ENCODE measurements around the gene RPS15.

The RPS15 gene

DNA sequence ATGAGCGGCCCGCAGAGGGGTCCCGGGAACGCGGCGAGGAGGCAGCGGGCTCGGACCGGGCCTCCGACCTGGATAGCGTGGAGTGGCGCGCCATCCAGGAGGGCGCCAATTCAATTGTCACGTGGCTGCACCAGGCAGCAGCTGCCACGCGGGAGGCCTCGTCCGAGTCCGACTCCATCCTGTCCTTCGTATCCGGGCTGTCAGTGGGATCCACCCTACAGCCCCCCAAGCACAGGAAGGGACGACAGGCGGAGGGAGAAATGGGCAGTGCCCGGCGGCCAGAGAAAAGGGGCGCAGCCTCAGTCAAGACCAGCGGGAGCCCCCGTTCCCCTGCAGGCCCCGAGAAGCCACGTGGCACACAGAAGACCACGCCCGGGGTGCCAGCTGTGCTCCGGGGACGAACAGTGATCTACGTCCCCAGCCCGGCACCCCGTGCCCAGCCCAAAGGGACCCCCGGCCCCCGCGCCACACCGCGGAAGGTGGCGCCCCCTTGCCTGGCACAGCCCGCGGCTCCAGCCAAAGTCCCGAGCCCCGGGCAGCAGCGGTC lies 30.2 kb downstream of the RPS15 start:
- Histone ChIP-seq H3K4me1 (ENCODE audit: control insufficient read depth in 5 of 5, insufficient read depth in 5 of 5, low read length in 5 of 5) (peaks cover 0 to 69% (median 53%) of the 10 kb centered on the region in 5 donors), H3K9me3 (ENCODE audit: control insufficient read depth in 5 of 5, low read length in 5 of 5) (no peaks in the 10 kb centered on the region), H3K27me3 (ENCODE audit: control insufficient read depth in 5 of 5, insufficient read depth in 4 of 5, low read length in 5 of 5) (peaks cover 53 to 73% (median 65%) of the 10 kb centered on the region in 5 donors), H3K36me3 (ENCODE audit: control insufficient read depth in 5 of 5, insufficient read depth in 5 of 5, low read length in 5 of 5) (no peaks in the 10 kb centered on the region), H3K9ac (ENCODE audit: low read length in 5 of 5) (no peak overlapping the region), H3K27ac (ENCODE audit: low read depth, low read length) (no peak overlapping the region), H3K4me3 (ENCODE audit: low read depth in 1 of 5, low read length in 5 of 5) (peak overlapping the region in 3 of 5 donors; percentile 2 to 46 (median 28))

DNA sequence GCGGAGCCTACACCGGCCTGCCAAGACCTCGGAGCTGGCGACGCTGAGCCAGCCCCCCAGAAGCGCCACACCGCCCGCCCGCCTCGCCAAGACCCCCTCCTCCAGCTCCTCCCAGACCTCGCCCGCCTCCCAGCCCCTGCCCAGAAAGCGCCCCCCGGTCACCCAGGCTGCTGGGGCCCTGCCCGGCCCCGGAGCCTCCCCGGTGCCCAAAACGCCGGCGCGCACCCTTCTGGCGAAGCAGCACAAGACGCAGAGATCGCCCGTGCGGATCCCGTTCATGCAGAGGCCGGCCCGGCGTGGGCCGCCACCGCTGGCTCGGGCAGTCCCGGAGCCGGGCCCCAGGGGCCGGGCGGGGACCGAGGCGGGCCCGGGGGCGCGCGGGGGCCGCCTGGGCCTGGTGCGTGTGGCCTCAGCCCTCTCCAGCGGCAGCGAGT lies 30.6 kb downstream of the RPS15 start:
- H3K4me3 ChIP-seq (ENCODE audit: low read depth in 1 of 5, low read length in 5 of 5), result peak overlapping the region in 1 of 5 donors; percentile 46
- no peak overlapping the region for H3K27ac ChIP-seq (ENCODE audit: low read depth, low read length)
- H3K36me3 ChIP-seq (ENCODE audit: control insufficient read depth in 5 of 5, insufficient read depth in 5 of 5, low read length in 5 of 5), result no peaks in the 10 kb centered on the region
- H3K9me3 ChIP-seq (ENCODE audit: control insufficient read depth in 5 of 5, low read length in 5 of 5), result no peaks in the 10 kb centered on the region
- no peak overlapping the region for H3K9ac ChIP-seq (ENCODE audit: low read length in 5 of 5)
- peaks cover 0 to 71% (median 53%) of the 10 kb centered on the region in 5 donors for H3K4me1 ChIP-seq (ENCODE audit: control insufficient read depth in 5 of 5, insufficient read depth in 5 of 5, low read length in 5 of 5)
- peaks cover 56 to 77% (median 67%) of the 10 kb centered on the region in 5 donors for H3K27me3 ChIP-seq (ENCODE audit: control insufficient read depth in 5 of 5, insufficient read depth in 4 of 5, low read length in 5 of 5)

DNA sequence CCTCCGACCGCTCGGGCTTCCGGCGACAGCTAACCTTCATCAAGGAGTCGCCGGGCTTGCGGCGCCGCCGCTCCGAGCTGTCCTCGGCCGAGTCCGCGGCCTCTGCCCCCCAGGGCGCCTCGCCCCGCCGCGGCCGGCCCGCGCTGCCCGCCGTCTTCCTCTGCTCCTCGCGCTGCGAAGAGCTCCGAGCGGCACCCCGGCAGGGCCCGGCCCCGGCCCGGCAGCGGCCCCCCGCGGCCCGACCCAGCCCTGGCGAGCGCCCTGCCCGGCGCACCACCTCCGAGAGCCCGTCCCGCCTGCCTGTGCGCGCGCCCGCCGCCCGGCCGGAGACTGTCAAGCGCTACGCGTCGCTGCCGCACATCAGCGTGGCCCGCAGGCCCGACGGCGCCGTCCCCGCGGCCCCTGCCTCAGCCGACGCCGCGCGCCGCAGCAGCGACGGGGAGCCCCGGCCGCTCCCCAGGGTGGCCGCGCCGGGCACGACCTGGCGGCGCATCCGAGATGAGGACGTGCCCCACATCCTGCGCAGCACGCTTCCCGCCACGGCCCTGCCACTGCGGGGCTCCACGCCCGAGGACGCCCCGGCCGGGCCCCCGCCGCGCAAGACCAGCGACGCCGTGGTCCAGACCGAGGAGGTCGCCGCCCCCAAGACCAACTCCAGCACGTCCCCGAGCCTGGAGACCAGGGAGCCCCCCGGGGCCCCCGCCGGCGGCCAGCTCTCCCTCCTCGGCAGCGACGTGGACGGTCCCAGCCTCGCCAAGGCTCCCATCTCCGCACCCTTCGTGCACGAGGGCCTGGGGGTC lies 31.3 kb downstream of the RPS15 start:
- peaks cover 0 to 4% (median under 1%) of the 10 kb centered on the region in 5 donors for H3K36me3 ChIP-seq (ENCODE audit: control insufficient read depth in 5 of 5, insufficient read depth in 5 of 5, low read length in 5 of 5)
- H3K4me3 ChIP-seq (ENCODE audit: low read depth in 1 of 5, low read length in 5 of 5), result peak overlapping the region in 3 of 5 donors; percentile 17 to 59 (median 48)
- no peaks in the 10 kb centered on the region for H3K9me3 ChIP-seq (ENCODE audit: control insufficient read depth in 5 of 5, low read length in 5 of 5)
- no peak overlapping the region for H3K9ac ChIP-seq (ENCODE audit: low read length in 5 of 5)
- H3K27me3 ChIP-seq (ENCODE audit: control insufficient read depth in 5 of 5, insufficient read depth in 4 of 5, low read length in 5 of 5), result peaks cover 56 to 77% (median 70%) of the 10 kb centered on the region in 5 donors
- peaks cover 0 to 77% (median 59%) of the 10 kb centered on the region in 5 donors for H3K4me1 ChIP-seq (ENCODE audit: control insufficient read depth in 5 of 5, insufficient read depth in 5 of 5, low read length in 5 of 5)
- no peak overlapping the region for H3K27ac ChIP-seq (ENCODE audit: low read depth, low read length)

DNA sequence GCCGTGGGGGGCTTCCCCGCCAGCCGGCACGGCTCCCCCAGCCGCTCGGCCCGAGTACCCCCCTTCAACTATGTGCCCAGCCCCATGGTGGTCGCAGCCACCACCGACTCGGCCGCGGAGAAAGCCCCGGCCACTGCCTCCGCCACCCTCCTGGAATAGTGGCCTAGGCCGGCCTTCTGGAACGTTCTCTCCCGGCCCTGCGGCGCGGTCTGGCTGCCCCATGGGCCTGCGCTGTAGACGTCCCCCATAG lies 31.8 kb downstream of the RPS15 start:
- H3K4me1 ChIP-seq (ENCODE audit: control insufficient read depth in 5 of 5, insufficient read depth in 5 of 5, low read length in 5 of 5), result peaks cover 0 to 81% (median 60%) of the 10 kb centered on the region in 5 donors
- peak overlapping the region in 4 of 5 donors; percentile 17 to 59 (median 50) for H3K4me3 ChIP-seq (ENCODE audit: low read depth in 1 of 5, low read length in 5 of 5)
- peaks cover 56 to 76% (median 70%) of the 10 kb centered on the region in 5 donors for H3K27me3 ChIP-seq (ENCODE audit: control insufficient read depth in 5 of 5, insufficient read depth in 4 of 5, low read length in 5 of 5)
- no peak overlapping the region for H3K27ac ChIP-seq (ENCODE audit: low read depth, low read length)
- H3K9me3 ChIP-seq (ENCODE audit: control insufficient read depth in 5 of 5, low read length in 5 of 5), result no peaks in the 10 kb centered on the region
- H3K36me3 ChIP-seq (ENCODE audit: control insufficient read depth in 5 of 5, insufficient read depth in 5 of 5, low read length in 5 of 5), result peaks cover 0 to 9% (median 5%) of the 10 kb centered on the region in 5 donors
- peak overlapping the region in 2 of 5 donors; percentile 37 to 41 for H3K9ac ChIP-seq (ENCODE audit: low read length in 5 of 5)

DNA sequence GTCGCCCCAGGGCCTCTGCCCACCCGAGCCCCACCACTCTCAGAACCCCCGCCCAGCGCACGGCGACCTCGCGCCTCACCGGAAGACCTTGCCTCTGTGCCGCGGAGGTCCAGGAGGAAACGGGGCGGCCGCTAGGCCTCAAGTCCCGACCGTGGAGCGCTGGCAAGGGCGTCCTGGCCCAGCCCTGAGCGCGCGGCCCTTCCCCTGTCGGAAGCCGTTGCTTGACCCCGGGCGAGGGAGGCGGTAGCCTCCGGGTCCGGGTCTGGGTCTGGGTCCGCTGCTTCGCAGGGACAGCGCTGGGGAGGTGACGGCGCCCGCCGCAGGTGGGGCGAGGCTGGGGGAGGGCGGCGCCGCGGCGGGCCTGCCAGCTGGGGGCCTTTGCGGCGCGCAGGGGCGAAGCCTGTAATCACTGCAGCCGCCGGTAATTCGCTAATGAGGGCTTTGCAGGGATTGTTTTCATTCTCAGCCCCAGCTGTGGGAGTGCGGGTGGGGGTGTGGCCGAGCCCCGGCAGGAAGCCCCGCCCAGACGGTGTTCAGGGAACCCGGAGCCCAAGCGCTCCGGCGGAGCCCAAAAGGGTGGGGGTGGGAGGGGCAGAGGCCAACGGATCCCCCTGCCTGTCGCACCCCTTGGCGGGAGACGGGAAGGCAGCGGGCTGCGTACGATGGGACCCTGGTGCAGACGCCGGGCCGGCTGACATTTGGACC lies 32.3 kb downstream of the RPS15 start:
- Histone ChIP-seq H3K36me3 (ENCODE audit: control insufficient read depth in 5 of 5, insufficient read depth in 5 of 5, low read length in 5 of 5) (peaks cover 0 to 13% (median 7%) of the 10 kb centered on the region in 5 donors), H3K27ac (ENCODE audit: low read depth, low read length) (no peak overlapping the region), H3K4me3 (ENCODE audit: low read depth in 1 of 5, low read length in 5 of 5) (peak overlapping the region in 4 of 5 donors; percentile 44 to 59 (median 50)), H3K9ac (ENCODE audit: low read length in 5 of 5) (peak overlapping the region in 3 of 5 donors; percentile 41 to 43 (median 42)), H3K9me3 (ENCODE audit: control insufficient read depth in 5 of 5, low read length in 5 of 5) (no peaks in the 10 kb centered on the region), H3K4me1 (ENCODE audit: control insufficient read depth in 5 of 5, insufficient read depth in 5 of 5, low read length in 5 of 5) (peaks cover 0 to 79% (median 59%) of the 10 kb centered on the region in 5 donors), H3K27me3 (ENCODE audit: control insufficient read depth in 5 of 5, insufficient read depth in 4 of 5, low read length in 5 of 5) (peaks cover 52 to 72% (median 70%) of the 10 kb centered on the region in 5 donors)

DNA sequence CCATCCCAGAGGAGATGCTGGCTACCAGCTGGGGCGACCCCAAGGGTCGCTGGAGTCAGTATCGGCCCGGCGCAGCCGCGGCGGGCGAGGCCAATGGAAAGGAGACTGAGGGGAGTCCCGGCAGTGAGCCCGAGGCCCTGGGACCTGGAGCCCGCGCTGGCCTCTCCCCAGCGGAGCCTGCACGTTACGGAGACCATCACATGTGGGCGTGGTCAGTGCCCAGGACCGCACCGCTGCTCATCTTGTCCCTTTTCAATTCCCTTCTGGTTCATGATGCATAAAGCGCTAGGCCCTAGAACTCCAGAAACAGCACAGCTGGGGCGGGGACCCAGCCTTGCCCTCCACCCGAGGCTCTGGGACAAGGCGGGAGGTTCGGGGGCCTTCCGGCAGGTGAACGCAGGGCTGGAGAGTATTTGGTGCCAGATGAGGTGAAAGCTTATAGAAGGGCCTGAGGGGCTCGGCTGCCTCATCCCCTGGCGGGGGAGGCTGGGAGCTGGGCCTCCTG lies 32.9 kb downstream of the RPS15 start:
- Histone ChIP-seq H3K4me1 (ENCODE audit: control insufficient read depth in 5 of 5, insufficient read depth in 5 of 5, low read length in 5 of 5) (peaks cover 0 to 74% (median 53%) of the 10 kb centered on the region in 5 donors), H3K4me3 (ENCODE audit: low read depth in 1 of 5, low read length in 5 of 5) (peak overlapping the region in 4 of 5 donors; percentile 43 to 59 (median 46)), H3K27ac (ENCODE audit: low read depth, low read length) (no peak overlapping the region), H3K9ac (ENCODE audit: low read length in 5 of 5) (peak overlapping the region in 3 of 5 donors; percentile 7 to 43 (median 42)), H3K36me3 (ENCODE audit: control insufficient read depth in 5 of 5, insufficient read depth in 5 of 5, low read length in 5 of 5) (peaks cover 0 to 19% (median 13%) of the 10 kb centered on the region in 5 donors), H3K27me3 (ENCODE audit: control insufficient read depth in 5 of 5, insufficient read depth in 4 of 5, low read length in 5 of 5) (peaks cover 52 to 70% (median 66%) of the 10 kb centered on the region in 5 donors), H3K9me3 (ENCODE audit: control insufficient read depth in 5 of 5, low read length in 5 of 5) (no peaks in the 10 kb centered on the region)

DNA sequence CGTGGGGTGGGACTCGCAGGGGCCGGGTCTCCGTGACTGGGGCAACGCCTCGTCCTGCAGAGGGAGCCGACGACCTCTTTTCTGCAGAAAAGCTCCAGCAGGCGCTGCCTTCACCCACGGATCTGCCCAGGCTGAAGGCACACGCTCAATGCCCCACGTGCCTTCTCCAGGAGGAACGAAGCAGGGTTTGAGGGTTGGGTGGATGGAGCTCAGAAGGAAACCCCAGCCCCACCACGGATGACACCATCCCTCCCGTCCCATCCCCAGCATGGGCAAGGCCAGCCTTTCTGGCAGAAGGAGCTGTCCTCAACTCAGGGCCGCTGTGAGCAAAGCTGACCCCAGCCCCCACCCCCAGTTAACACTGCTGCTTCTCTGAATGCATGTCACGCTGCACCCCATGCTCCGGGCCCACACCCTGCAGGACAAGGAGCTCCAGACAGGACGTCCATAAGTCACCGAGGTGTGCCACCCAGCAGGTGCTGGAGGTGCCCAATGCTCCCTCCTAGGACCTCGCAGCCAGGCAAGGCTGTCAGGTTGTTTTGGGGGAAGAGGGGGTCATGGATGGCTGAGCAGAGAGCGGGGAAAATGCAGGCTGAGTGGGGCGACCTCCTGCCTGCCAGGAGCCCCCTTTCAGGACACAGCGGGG lies 33.4 kb downstream of the RPS15 start:
- Histone ChIP-seq H3K27me3 (ENCODE audit: control insufficient read depth in 5 of 5, insufficient read depth in 4 of 5, low read length in 5 of 5) (peaks cover 52 to 66% (median 61%) of the 10 kb centered on the region in 5 donors), H3K4me3 (ENCODE audit: low read depth in 1 of 5, low read length in 5 of 5) (no peak overlapping the region), H3K9ac (ENCODE audit: low read length in 5 of 5) (no peak overlapping the region)

DNA sequence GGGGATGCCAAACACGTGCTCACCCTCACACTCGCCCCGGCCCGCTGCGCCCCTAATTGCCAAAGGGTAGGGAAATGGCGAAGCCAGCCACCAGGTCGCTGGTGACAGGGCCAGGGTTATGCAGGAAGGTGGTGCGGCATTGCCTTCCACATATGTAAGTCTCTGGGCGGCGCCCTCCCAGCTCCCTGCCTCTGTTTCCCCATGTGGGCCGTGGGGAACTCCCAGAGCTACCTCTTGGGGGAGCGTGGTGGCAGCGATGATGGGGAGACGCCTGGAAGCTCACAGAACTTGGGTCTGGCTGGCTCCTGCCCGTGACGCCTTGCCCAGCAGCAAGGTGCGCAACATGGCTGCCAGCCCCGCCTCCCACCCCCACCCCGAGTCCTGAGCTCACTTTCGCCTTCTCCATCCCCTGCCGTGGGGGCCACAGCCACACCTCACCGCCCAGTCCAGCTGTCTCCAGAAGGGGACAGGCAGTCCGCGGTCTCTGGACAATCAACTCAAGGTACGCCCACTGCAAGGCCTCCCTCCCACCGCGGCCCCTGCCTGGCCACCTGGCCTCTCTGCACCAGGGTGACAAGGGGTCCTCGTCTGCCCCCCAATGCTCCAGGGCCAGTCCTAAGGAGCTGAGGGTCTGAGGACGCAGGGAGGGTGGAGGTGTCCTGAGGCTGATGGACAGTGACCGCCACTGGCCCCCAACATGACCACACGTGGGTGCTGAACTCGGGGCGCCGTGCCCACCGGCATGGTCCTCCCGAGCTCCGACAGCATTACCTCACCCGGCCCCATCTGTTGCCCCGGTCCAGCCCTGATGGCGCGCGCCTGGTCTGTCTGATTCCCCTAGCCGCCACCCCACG lies 34.3 kb downstream of the RPS15 start:
- Histone ChIP-seq H3K9me3 (ENCODE audit: control insufficient read depth in 5 of 5, low read length in 5 of 5) (no peaks in the 10 kb centered on the region), H3K4me1 (ENCODE audit: control insufficient read depth in 5 of 5, insufficient read depth in 5 of 5, low read length in 5 of 5) (peaks cover 0 to 65% (median 45%) of the 10 kb centered on the region in 5 donors), H3K27me3 (ENCODE audit: control insufficient read depth in 5 of 5, insufficient read depth in 4 of 5, low read length in 5 of 5) (peaks cover 47 to 58% (median 53%) of the 10 kb centered on the region in 5 donors), H3K4me3 (ENCODE audit: low read depth in 1 of 5, low read length in 5 of 5) (no peak overlapping the region), H3K36me3 (ENCODE audit: control insufficient read depth in 5 of 5, insufficient read depth in 5 of 5, low read length in 5 of 5) (peaks cover 0 to 24% (median 13%) of the 10 kb centered on the region in 5 donors), H3K9ac (ENCODE audit: low read length in 5 of 5) (no peak overlapping the region), H3K27ac (ENCODE audit: low read depth, low read length) (no peak overlapping the region)

More for the DNA sequence above, 33.4 kb downstream of the RPS15 start:
- no peak overlapping the region for H3K27ac ChIP-seq (ENCODE audit: low read depth, low read length)
- no peaks in the 10 kb centered on the region for H3K9me3 ChIP-seq (ENCODE audit: control insufficient read depth in 5 of 5, low read length in 5 of 5)
- peaks cover 0 to 24% (median 13%) of the 10 kb centered on the region in 5 donors for H3K36me3 ChIP-seq (ENCODE audit: control insufficient read depth in 5 of 5, insufficient read depth in 5 of 5, low read length in 5 of 5)
- peaks cover 0 to 73% (median 53%) of the 10 kb centered on the region in 5 donors for H3K4me1 ChIP-seq (ENCODE audit: control insufficient read depth in 5 of 5, insufficient read depth in 5 of 5, low read length in 5 of 5)

Data from subcutaneous abdominal adipose tissue (tissue), 5 donors.